WTC11 (cell line): ENCODE results near the gene DAO.

Experiments
- CREM ChIP-seq: sonication (generic); formaldehyde crosslinking; IDR thresholded peaks from 2 replicates; pipeline ENCODE4 v1.8.1; 2022; ENCODE audit warnings: mild to moderate bottlenecking, missing genetic modification reagents, moderate library complexity
- ZNF263 ChIP-seq: sonication (generic); formaldehyde crosslinking; IDR thresholded peaks from 2 replicates; pipeline ENCODE4 v1.8.1; 2022; ENCODE audit warnings: low read depth, mild to moderate bottlenecking, moderate library complexity, missing genetic modification reagents
- TF ChIP-seq, protein P1 (sequence below): fragments of 200-600 bp; IDR thresholded peaks from 2 replicates; pipeline ENCODE4 v1.8.0; 2022; ENCODE audit warnings: antibody characterized with exemption
- TF ChIP-seq, protein P2 (sequence below): sonication (generic); formaldehyde crosslinking; IDR thresholded peaks from 2 replicates; pipeline ENCODE4 v1.8.1; 2023; ENCODE audit warnings: mild to moderate bottlenecking, missing genetic modification reagents, moderate library complexity
- TF ChIP-seq, protein P3 (sequence below): sonication (generic); formaldehyde crosslinking; IDR thresholded peaks from 2 replicates; pipeline ENCODE4 v1.8.1; 2023; ENCODE audit warnings: mild to moderate bottlenecking, moderate library complexity, missing genetic modification reagents

DNA sequence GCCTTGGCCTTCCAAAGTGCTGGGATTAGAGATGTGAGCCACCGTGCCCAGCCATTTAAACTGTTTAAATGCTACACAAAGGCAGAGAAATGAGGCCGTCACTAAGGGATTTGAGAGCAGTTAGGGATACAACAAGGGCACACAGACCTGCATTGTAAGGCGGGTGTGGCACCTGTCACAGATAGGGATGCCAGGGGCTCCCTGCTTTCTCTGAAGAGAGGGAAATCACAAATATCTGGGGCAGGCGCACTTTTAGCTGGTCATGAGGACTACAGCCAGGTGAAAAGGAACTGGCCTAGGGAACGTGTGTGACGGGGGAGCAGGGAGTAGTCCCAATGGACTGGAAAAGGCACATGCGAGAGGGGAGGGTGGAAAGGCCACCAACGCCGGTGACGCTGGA, 32.2 kb upstream of the DAO start:
- no peak for TF ChIP-seq CREM (CRISPR knock-in tag)
- TF ChIP-seq, protein P1, sequence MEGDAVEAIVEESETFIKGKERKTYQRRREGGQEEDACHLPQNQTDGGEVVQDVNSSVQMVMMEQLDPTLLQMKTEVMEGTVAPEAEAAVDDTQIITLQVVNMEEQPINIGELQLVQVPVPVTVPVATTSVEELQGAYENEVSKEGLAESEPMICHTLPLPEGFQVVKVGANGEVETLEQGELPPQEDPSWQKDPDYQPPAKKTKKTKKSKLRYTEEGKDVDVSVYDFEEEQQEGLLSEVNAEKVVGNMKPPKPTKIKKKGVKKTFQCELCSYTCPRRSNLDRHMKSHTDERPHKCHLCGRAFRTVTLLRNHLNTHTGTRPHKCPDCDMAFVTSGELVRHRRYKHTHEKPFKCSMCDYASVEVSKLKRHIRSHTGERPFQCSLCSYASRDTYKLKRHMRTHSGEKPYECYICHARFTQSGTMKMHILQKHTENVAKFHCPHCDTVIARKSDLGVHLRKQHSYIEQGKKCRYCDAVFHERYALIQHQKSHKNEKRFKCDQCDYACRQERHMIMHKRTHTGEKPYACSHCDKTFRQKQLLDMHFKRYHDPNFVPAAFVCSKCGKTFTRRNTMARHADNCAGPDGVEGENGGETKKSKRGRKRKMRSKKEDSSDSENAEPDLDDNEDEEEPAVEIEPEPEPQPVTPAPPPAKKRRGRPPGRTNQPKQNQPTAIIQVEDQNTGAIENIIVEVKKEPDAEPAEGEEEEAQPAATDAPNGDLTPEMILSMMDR = no peak
- TF ChIP-seq, protein P2, sequence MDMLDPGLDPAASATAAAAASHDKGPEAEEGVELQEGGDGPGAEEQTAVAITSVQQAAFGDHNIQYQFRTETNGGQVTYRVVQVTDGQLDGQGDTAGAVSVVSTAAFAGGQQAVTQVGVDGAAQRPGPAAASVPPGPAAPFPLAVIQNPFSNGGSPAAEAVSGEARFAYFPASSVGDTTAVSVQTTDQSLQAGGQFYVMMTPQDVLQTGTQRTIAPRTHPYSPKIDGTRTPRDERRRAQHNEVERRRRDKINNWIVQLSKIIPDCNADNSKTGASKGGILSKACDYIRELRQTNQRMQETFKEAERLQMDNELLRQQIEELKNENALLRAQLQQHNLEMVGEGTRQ (CRISPR knock-in tag) = no peak
- no peak for TF ChIP-seq ZNF263 (CRISPR knock-in tag)
- TF ChIP-seq, protein P3, sequence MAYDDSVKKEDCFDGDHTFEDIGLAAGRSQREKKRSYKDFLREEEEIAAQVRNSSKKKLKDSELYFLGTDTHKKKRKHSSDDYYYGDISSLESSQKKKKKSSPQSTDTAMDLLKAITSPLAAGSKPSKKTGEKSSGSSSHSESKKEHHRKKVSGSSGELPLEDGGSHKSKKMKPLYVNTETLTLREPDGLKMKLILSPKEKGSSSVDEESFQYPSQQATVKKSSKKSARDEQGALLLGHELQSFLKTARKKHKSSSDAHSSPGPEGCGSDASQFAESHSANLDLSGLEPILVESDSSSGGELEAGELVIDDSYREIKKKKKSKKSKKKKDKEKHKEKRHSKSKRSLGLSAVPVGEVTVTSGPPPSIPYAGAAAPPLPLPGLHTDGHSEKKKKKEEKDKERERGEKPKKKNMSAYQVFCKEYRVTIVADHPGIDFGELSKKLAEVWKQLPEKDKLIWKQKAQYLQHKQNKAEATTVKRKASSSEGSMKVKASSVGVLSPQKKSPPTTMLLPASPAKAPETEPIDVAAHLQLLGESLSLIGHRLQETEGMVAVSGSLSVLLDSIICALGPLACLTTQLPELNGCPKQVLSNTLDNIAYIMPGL = no peak
